ENCODE data around the gene SH3GL1.

- TF ChIP-seq TAF1 (IDR thresholded peaks at IDR 0.05; ENCODE audit: borderline replicate concordance, low read depth, low read length), result no peak
- no peak for TF ChIP-seq POLR2A (IDR thresholded peaks at IDR 0.05; ENCODE audit: low read depth, low read length)
- no peak for TF ChIP-seq POLR2AphosphoS5 (IDR thresholded peaks at IDR 0.05; ENCODE audit: low read depth, low read length)
These were observed 45.8 kb upstream of the SH3GL1 start for GRCh38 chr19:4445963-4446703.
